ENCODE results near the gene PAX2.

- TF ChIP-seq CTCF (IDR thresholded peaks at IDR 0.05; ENCODE audit: control extremely low read depth in 1 of 3, insufficient read depth in 1 of 3, low read depth in 1 of 3, low read length in 3 of 3) (no peak), ZNF274 (IDR thresholded peaks at IDR 0.05; ENCODE audit: borderline replicate concordance, extremely low read depth, low read length) (no peak), TEAD4 (IDR thresholded peaks at IDR 0.05; ENCODE audit: low read depth, low read length) (no peak), POLR2A (IDR thresholded peaks at IDR 0.05; ENCODE audit: control extremely low read depth in 1 of 2, low read depth in 2 of 2, low read length in 2 of 2) (no peak), KDM1A (IDR thresholded peaks at IDR 0.05; ENCODE audit: borderline replicate concordance, low read length) (no peak), EZH2 (IDR thresholded peaks at IDR 0.05; ENCODE audit: low read depth, low read length, severe bottlenecking) (no peak)
These were observed 17.8 kb downstream of the PAX2 start for GRCh38 chr10:100763043-100763747.

All from H1 (cell line).